HG03175 (cell line): Measurements from ENCODE around the gene LRRFIP1.
"Not testable (repeated sequence)": the region's sequence is repeated elsewhere in the genome, so short reads cannot be mapped to it uniquely, and the experiment has no call there.

Source experiments
- ATAC-seq: cut with Tn5 transposase; IDR thresholded peaks from one replicate; pipeline ENCODE4 v1.9.1; 2021; ENCODE audit warnings: mild to moderate bottlenecking, moderate library complexity; ENCODE audit not compliant: unreplicated experiment

LRRFIP1 gene

GRCh38 chr2:237682856-237683670 lies 55.7 kb downstream of the LRRFIP1 start:
- ATAC-seq = no peak

- ATAC-seq = no peak
Observed at GRCh38 chr2:237685408-237685807, 58.0 kb downstream of the LRRFIP1 start.

GRCh38 chr2:237686659-237687136 lies 59.3 kb downstream of the LRRFIP1 start:
- no peak for ATAC-seq

- ATAC-seq = no peak
Observed at GRCh38 chr2:237688081-237688480, 60.7 kb downstream of the LRRFIP1 start.

GRCh38 chr2:237688541-237688940 lies 61.2 kb downstream of the LRRFIP1 start:
- not testable (repeated sequence) for ATAC-seq

- no peak for ATAC-seq
Observed at GRCh38 chr2:237689336-237690131, 62.1 kb downstream of the LRRFIP1 start.

- ATAC-seq = peak; percentile 37
Observed at GRCh38 chr2:237691029-237691907, 63.9 kb downstream of the LRRFIP1 start.

GRCh38 chr2:237691908-237692600 lies 64.7 kb downstream of the LRRFIP1 start:
- ATAC-seq = peak; percentile 42

GRCh38 chr2:237692601-237693290 lies 65.4 kb downstream of the LRRFIP1 start:
- ATAC-seq = peak; percentile 5

- ATAC-seq = no peak
Observed at GRCh38 chr2:237693291-237693994, 66.1 kb downstream of the LRRFIP1 start.

- ATAC-seq = no peak
Observed at GRCh38 chr2:237694415-237695194, 67.2 kb downstream of the LRRFIP1 start.

GRCh38 chr2:237695201-237695780 lies 67.9 kb downstream of the LRRFIP1 start:
- ATAC-seq = no peak

- peak; percentile 21 for ATAC-seq
Observed at GRCh38 chr2:237696461-237696860, 69.1 kb downstream of the LRRFIP1 start.

- ATAC-seq = no peak
Observed at GRCh38 chr2:237697586-237698357, 70.4 kb downstream of the LRRFIP1 start.

- no peak for ATAC-seq
Observed at GRCh38 chr2:237698358-237698694, 70.9 kb downstream of the LRRFIP1 start.

GRCh38 chr2:237699870-237700511 lies 72.6 kb downstream of the LRRFIP1 start:
- no peak for ATAC-seq

GRCh38 chr2:237700512-237701032 lies 73.2 kb downstream of the LRRFIP1 start:
- no peak for ATAC-seq
